NCI-H2171 (cell line): Measurements from ENCODE around the gene BAIAP2.

Experiments
- DNase-seq: peaks from one replicate; lab custom pipeline; 2025; lab: John Stamatoyannopoulos, UW

The BAIAP2 gene

GRCh38 chr17:81160306-81160705 is 125.4 kb downstream of the BAIAP2 start:
- DNase-seq: no peak

DNA sequence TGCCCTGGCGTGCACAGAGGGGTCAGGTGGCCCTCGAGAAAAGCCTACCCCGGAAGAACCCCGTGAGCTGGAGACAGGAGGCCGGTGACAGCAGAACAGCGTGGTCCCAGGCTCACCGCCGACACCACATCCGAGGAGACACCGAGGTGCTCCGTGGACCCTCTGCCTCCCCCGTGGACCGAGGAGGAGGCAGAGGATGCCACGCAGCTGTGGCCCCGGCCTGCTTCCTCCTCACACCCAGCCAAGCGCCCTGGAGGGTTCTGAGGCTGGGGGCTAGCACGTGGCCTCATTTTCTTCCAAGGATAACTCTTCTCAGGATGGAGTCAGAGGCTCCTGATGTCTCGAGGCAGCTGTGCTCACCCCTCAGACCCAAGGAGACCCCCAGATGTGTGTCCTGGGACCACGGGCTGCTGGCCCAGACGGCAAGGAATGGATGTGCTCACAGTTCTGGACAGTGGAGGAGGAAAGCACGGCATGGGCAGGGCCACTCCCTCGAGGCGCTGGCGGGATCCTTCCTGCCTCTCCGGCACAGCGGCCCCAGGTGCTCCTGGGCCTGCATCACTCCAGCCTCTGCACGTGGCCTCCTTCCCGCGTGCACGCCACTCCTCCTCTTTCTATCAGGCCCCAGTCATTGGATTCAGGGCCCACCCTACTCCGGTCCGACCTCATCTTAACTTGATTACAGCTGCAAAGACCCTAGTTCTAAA is 125.9 kb downstream of the BAIAP2 start:
- no peak for DNase-seq

- DNase-seq: no peak
Observed at GRCh38 chr17:81161536-81161935, 126.6 kb downstream of the BAIAP2 start.

- DNase-seq: no peak
Observed at GRCh38 chr17:81161972-81162371, 127.0 kb downstream of the BAIAP2 start.

DNA sequence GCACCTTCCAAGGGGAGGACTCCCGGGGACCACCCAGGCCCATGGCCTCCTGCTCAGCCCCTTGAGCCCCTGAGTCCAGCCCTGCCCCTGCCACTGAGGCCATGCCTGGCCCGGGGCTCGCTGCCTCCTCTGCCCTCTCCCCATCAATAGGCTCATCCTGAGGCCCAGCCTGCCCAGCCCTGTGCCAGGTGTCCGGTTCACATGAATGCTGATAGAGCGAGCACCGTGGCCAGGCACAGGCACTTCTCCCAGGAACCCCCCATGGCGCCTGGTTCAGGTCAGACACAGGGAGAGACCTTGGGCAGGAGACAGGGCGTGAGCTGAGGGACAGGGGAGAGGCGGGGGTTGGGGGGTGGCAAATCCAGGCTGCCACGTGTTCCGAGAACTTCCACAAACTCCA is 127.5 kb downstream of the BAIAP2 start:
- DNase-seq: no peak

DNA sequence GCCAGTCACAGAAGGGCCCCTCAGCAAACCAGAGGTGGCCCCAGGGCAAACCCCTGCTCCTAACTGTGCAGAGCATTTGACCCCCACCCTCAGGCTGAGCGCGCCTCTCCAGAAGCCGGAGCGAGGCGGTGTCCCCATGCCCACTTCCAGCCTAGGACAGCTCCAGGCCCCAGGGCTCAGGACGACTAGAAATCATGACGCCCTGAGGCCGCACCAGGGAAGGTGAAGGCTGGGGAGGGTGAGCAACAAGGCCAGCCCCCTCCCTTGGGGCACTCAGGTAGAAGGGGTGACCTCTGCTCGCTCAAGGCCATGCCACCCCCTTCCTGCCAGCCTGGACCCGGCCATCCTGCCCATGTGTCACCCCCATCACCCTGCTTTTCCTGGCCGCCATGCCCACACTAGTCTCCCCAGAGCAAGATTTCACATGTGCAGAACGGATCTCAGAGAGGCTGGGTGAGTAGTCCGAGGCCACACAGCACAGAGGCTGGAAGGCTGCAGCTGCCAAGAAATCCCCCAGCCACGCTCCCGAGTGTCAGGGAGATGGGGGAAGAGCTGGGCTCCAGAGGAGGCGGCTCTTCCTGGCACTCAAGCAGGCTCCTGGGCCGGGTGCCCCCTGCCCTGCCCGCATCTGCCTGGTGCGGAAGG is 128.2 kb downstream of the BAIAP2 start:
- no peak for DNase-seq

GRCh38 chr17:81163703-81164370 is 128.9 kb downstream of the BAIAP2 start:
- no peak for DNase-seq

DNA sequence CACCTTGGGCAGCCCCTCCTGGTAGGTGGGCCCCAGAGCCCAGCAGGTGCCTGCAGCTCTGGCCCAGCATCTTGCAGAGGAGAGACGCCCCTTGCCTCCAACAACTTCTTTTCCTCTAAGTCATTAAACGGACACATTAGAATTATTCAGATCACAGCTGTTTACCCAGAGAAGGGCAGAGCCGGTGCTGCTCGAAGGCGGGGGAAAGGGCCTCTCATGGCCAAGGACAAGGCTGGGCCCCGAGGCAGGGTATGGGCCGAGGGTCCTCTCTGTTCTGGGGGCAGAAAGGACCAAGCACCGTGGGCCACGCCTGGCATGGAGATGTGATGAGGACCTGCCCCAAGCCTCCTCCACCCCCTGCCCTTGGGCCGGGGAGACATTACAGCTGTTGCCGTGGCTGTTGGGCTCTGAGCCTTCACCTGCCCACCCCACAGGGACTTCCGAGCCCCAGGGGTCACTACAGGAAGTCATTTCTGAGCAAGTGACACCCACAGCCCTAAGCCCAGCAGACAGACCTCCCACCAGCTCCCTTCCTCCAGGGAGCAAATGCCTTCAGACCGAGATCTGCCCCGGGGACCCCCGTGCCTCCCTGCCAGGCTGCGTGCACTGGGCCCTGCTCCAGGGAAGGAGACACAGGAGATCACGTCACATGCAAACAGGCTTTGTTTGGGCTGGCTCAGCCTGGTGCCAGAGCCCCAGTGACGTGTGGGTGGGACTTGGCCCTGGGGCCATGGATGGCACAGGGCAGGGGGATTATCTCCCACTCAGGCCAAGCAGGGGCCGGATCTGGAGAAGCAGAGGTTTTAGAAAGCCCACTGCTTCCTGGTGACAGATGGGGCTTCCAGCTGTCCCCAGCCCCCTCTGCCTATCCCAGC is 129.7 kb downstream of the BAIAP2 start:
- no peak for DNase-seq

- no peak for DNase-seq
Observed at GRCh38 chr17:81165246-81166032, 130.5 kb downstream of the BAIAP2 start, which contains the start of gene PVALEF. TSS of gene PVALEF (plus strand) at chr17:81165507. CDS start at chr17:81181227, 15,720 bp downstream.

DNA sequence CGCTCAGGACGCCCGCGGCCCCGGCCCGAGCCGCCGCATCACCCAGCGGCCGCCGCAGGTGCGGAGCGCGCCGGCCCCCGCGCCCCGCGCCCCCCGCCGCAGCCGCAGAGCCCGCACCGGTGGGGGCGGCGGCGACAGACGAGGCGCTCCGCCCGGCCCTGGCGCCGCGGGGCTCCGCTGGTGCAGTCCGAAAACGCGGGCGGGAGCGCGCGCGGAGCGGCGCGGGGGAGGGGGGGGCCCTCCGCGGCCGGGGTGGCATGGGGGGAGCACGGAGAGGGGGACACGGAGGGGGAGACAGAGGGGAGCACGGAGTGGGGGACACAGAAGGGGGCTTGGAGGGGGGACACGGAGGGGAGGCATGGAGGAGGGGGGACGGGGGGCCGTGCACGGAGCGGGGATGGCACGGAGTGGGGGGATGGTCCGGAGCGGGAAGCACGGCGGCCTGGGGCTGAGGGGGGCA is 131.1 kb downstream of the BAIAP2 start, which contains the start of gene AATK:
Gene AATK, minus strand, starts transcription at position 189 of the 460 bp plus-strand sequence. CDS start 229 bp downstream, outside the sequence.
- no peak for DNase-seq
